Measurements from ENCODE around the gene MEI1. TPM values are rescaled to one million over a fixed set of nuclear protein-coding genes. Genes with fewer than 3 reads are reported as not detected.

MEI1 gene
- total and polyA plus RNA-seq, 4 donors, result 0.33 to 1.3 (median 0.72) TPM

DNA sequence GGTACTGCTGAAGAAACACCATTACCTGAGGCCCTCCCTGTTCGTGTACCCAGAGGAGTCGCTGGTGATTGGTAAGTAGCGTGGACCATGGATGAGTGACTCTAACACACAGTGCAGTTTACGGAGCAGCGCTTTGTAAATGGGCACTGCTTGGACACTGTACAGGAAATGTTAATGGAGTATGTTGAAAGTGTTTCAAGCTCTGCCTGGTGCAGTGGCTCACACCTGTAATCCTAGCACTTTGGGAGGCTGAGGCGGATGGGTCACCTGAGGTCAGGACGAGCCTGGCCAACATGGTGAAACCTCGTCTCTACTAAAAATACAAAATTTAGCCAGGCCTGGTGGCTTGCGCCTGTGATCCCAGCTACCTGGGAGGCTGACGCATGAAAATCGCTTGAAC, 48.5 kb upstream of the MEI1 start (continued):
- TF ChIP-seq, protein P1, sequence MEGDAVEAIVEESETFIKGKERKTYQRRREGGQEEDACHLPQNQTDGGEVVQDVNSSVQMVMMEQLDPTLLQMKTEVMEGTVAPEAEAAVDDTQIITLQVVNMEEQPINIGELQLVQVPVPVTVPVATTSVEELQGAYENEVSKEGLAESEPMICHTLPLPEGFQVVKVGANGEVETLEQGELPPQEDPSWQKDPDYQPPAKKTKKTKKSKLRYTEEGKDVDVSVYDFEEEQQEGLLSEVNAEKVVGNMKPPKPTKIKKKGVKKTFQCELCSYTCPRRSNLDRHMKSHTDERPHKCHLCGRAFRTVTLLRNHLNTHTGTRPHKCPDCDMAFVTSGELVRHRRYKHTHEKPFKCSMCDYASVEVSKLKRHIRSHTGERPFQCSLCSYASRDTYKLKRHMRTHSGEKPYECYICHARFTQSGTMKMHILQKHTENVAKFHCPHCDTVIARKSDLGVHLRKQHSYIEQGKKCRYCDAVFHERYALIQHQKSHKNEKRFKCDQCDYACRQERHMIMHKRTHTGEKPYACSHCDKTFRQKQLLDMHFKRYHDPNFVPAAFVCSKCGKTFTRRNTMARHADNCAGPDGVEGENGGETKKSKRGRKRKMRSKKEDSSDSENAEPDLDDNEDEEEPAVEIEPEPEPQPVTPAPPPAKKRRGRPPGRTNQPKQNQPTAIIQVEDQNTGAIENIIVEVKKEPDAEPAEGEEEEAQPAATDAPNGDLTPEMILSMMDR (IDR thresholded peaks at IDR 0.05; ENCODE audit: low read depth, low read length, missing input control), result no peak
- TF ChIP-seq FOXA1 (IDR thresholded peaks at IDR 0.05) (no peak), EGR1 (IDR thresholded peaks at IDR 0.05; ENCODE audit: low read depth in 2 of 2) (no peak), NR2F2 (IDR thresholded peaks at IDR 0.05) (no peak), FOXA2 (IDR thresholded peaks at IDR 0.05) (no peak), GABPA (IDR thresholded peaks at IDR 0.05 in 1 of 2, conservative IDR thresholded peaks at IDR 0.05 in 1 of 2) (no peak), TAF1 (conservative IDR thresholded peaks at IDR 0.05) (no peak)

DNA sequence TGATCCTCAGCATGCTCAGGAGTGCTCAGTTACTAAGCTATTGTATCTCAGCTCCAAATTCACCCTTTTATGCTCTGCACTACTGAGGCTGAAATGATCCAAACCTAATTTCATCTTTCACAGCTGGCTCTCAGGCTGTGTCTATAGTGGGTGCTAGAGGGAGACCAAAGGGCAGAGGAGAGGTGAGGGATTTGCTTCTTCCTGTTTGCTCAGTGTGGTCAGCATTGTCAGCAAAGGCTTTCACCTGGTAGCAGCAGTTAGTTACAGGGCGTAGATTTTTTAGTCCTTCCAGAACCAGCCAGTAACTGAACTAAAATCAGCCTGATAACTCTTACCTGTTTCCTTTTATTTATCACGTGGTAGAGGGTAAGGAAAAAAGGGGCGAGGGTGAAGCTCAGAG, 45.0 kb upstream of the MEI1 start:
- DNase-seq (ENCODE audit: low spot score), result no peak
- Histone ChIP-seq H3K4me3 (ENCODE audit: low read depth in 1 of 3, low read length in 3 of 3) (no peak overlapping the region), H3K27ac (ENCODE audit: low read depth in 1 of 2, low read length in 2 of 2) (no peak overlapping the region), H3K27me3 (ENCODE audit: control insufficient read depth in 4 of 4, insufficient read depth in 4 of 4, low read length in 3 of 4) (no peaks in the 10 kb centered on the region), H3K9me3 (ENCODE audit: control insufficient read depth in 4 of 4, low read length in 3 of 4) (no peaks in the 10 kb centered on the region), H3K9ac (ENCODE audit: low read depth in 1 of 2, low read length in 2 of 2) (no peak overlapping the region), H3K36me3 (ENCODE audit: control insufficient read depth in 4 of 4, insufficient read depth in 3 of 4, low read depth in 1 of 4, low read length in 3 of 4) (peaks cover 27 to 77% (median 63%) of the 10 kb centered on the region in 4 donors), H3K4me1 (ENCODE audit: control insufficient read depth in 4 of 4, insufficient read depth in 4 of 4, low read length in 3 of 4) (peaks cover 0 to 16% (median 3%) of the 10 kb centered on the region in 4 donors)
- WGBS, result 87% methylated on average over 3 of the region's 3 CpGs
- TF ChIP-seq FOXA2 (IDR thresholded peaks at IDR 0.05) (no peak), SP1 (IDR thresholded peaks at IDR 0.05) (peak; percentile 29), HNF4A (conservative IDR thresholded peaks at IDR 0.05) (peak in 1 of 2 donors; percentile 54)

- no peaks in the 10 kb centered on the region for H3K9me3 ChIP-seq (ENCODE audit: control insufficient read depth in 4 of 4, low read length in 3 of 4)
- H3K36me3 ChIP-seq (ENCODE audit: control insufficient read depth in 4 of 4, insufficient read depth in 3 of 4, low read depth in 1 of 4, low read length in 3 of 4), result peaks cover 23 to 82% (median 72%) of the 10 kb centered on the region in 4 donors
- peaks cover 0 to 16% (median 3%) of the 10 kb centered on the region in 4 donors for H3K4me1 ChIP-seq (ENCODE audit: control insufficient read depth in 4 of 4, insufficient read depth in 4 of 4, low read length in 3 of 4)
- WGBS, result 87% methylated on average over 5 of the region's 5 CpGs
- no peak overlapping the region for H3K4me3 ChIP-seq (ENCODE audit: low read depth in 1 of 3, low read length in 3 of 3)
- no peak overlapping the region for H3K27ac ChIP-seq (ENCODE audit: low read depth in 1 of 2, low read length in 2 of 2)
- H3K27me3 ChIP-seq (ENCODE audit: control insufficient read depth in 4 of 4, insufficient read depth in 4 of 4, low read length in 3 of 4), result no peaks in the 10 kb centered on the region
- no peak for DNase-seq (ENCODE audit: low spot score)
- TF ChIP-seq, protein P2, sequence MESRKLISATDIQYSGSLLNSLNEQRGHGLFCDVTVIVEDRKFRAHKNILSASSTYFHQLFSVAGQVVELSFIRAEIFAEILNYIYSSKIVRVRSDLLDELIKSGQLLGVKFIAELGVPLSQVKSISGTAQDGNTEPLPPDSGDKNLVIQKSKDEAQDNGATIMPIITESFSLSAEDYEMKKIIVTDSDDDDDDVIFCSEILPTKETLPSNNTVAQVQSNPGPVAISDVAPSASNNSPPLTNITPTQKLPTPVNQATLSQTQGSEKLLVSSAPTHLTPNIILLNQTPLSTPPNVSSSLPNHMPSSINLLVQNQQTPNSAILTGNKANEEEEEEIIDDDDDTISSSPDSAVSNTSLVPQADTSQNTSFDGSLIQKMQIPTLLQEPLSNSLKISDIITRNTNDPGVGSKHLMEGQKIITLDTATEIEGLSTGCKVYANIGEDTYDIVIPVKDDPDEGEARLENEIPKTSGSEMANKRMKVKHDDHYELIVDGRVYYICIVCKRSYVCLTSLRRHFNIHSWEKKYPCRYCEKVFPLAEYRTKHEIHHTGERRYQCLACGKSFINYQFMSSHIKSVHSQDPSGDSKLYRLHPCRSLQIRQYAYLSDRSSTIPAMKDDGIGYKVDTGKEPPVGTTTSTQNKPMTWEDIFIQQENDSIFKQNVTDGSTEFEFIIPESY (IDR thresholded peaks at IDR 0.05), result no peak
- no peak overlapping the region for H3K9ac ChIP-seq (ENCODE audit: low read depth in 1 of 2, low read length in 2 of 2)
Observed at GRCh38 chr22:41656556-41656955, 42.7 kb upstream of the MEI1 start.

- 98% methylated on average over 6 of the region's 6 CpGs for WGBS
- no peak for TF ChIP-seq MAX (IDR thresholded peaks at IDR 0.05)
- TF ChIP-seq RAD21 (IDR thresholded peaks at IDR 0.05), result no peak
- no peak for TF ChIP-seq SP1 (IDR thresholded peaks at IDR 0.05)
- TF ChIP-seq, protein P3, sequence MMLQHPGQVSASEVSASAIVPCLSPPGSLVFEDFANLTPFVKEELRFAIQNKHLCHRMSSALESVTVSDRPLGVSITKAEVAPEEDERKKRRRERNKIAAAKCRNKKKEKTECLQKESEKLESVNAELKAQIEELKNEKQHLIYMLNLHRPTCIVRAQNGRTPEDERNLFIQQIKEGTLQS (IDR thresholded peaks at IDR 0.05), result no peak
- no peak for TF ChIP-seq FOXA1 (IDR thresholded peaks at IDR 0.05)
- no peak for TF ChIP-seq EGR1 (IDR thresholded peaks at IDR 0.05; ENCODE audit: low read depth in 2 of 2)
- TF ChIP-seq HNF4G (IDR thresholded peaks at IDR 0.05), result no peak
- no peak for TF ChIP-seq HNF4A (conservative IDR thresholded peaks at IDR 0.05)
- TF ChIP-seq REST (IDR thresholded peaks at IDR 0.05), result no peak
- no peak for TF ChIP-seq GABPA (IDR thresholded peaks at IDR 0.05 in 1 of 2, conservative IDR thresholded peaks at IDR 0.05 in 1 of 2)
- TF ChIP-seq, protein P1 (IDR thresholded peaks at IDR 0.05; ENCODE audit: low read depth, low read length, missing input control), result no peak
- no peak for TF ChIP-seq YY1 (IDR thresholded peaks at IDR 0.05)
Observed at GRCh38 chr22:41657709-41658108, 41.6 kb upstream of the MEI1 start.

More at GRCh38 chr22:41657709-41658108, 41.6 kb upstream of the MEI1 start:
- H3K9me3 ChIP-seq (ENCODE audit: control insufficient read depth in 4 of 4, low read length in 3 of 4), result no peaks in the 10 kb centered on the region
- peaks cover 17 to 81% (median 73%) of the 10 kb centered on the region in 4 donors for H3K36me3 ChIP-seq (ENCODE audit: control insufficient read depth in 4 of 4, insufficient read depth in 3 of 4, low read depth in 1 of 4, low read length in 3 of 4)
- DNase-seq (ENCODE audit: low spot score), result no peak
- H3K27ac ChIP-seq (ENCODE audit: low read depth in 1 of 2, low read length in 2 of 2), result no peak overlapping the region
- H3K9ac ChIP-seq (ENCODE audit: low read depth in 1 of 2, low read length in 2 of 2), result no peak overlapping the region
- H3K27me3 ChIP-seq (ENCODE audit: control insufficient read depth in 4 of 4, insufficient read depth in 4 of 4, low read length in 3 of 4), result no peaks in the 10 kb centered on the region
- peaks cover 0 to 8% (median 0%) of the 10 kb centered on the region in 4 donors for H3K4me1 ChIP-seq (ENCODE audit: control insufficient read depth in 4 of 4, insufficient read depth in 4 of 4, low read length in 3 of 4)
- no peak overlapping the region for H3K4me3 ChIP-seq (ENCODE audit: low read depth in 1 of 3, low read length in 3 of 3)

Measured in liver (tissue), 9 donors.